G401.6 (cell line): ENCODE data around the gene SCN1B.

ENCODE experiments used
- FAIRE-seq: peaks from 2 replicates; lab custom pipeline; 2012; peaks lifted over from hg19 to GRCh38; lab: Jason Lieb, UNC

Gene SCN1B

DNA sequence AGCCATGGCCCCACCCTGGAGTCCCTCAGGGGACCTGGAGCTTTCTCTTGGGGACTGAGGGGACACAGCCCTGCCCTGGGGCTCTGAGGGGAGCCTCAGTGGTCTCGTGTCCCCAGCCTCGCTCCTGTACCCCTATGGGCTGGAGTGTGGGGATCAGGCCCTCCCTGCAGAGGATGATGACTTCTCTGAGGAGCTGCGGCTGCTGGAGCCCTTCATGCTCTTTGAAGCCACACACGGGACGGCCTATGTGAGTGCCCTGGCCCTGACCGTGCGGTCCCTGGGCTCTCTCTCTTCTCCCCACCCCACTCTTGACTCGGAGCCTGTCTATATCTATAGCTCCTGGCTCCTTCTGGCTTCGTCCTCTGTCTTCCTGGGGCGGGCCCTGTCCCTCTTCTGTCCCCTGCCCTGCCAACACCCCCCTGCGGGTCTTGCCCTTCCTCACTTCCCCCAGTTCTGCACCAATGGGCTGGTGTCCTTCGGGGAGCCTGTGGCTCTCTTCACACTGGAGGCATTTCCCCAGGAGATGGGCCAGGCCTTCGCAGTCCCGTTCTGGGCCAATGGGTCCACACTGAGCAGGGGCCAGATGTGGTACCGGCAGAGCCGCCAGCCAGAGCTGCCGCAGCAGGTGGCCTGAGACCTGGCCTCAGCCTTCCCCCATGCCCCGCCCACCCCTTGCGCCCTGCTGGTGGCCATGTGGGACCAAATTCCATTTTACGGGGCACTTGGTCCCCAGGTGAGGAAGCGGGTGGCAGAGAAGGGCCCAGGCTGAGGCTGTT, 44.3 kb downstream of the SCN1B start:
- FAIRE-seq: no peak

DNA sequence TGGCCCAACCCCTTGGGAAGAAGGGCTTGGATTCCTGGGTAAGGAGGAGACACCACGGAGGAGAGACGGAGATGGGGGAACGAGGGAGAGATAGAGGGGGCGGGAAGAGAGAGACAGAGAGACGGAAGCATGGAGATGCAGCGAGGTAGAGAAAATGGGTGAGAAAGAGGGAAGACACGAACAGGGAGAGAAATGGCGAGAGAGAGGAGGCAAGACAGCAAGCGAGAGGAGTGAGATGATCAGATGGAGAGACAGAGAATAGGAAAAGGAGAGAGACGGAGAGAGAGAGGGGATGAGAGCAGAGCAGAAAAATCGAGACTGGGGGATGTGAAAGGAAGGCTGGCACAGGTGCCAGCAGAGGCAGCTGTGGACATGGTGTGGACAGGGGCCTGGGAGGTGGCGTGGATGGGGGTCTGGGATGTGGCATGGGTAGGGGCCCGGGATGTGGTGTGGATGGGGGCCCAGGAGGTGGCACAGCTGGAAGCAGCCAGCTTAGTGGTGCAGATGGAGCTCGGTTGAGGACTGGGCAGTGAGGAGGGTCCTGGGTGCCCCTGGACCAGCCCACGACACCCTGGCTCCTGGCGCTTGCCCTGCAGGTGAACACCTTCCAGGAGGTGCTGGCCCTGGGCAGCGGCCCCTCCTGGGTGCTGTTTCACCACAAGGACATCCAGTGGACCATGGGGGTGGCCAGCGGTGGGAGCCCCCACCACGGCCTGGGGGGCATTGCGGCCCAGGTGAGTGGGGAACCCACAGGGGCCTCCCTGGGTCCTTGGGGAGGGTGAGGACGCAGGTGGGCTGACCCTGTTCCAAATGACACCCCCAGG, 45.1 kb downstream of the SCN1B start:
- no peak for FAIRE-seq

- no peak for FAIRE-seq
Observed at GRCh38 chr19:35076026-35076370, 45.7 kb downstream of the SCN1B start.

- FAIRE-seq: no peak
Observed at GRCh38 chr19:35076657-35077056, 46.4 kb downstream of the SCN1B start.

- FAIRE-seq: no peak
Observed at GRCh38 chr19:35077411-35078223, 47.3 kb downstream of the SCN1B start.

DNA sequence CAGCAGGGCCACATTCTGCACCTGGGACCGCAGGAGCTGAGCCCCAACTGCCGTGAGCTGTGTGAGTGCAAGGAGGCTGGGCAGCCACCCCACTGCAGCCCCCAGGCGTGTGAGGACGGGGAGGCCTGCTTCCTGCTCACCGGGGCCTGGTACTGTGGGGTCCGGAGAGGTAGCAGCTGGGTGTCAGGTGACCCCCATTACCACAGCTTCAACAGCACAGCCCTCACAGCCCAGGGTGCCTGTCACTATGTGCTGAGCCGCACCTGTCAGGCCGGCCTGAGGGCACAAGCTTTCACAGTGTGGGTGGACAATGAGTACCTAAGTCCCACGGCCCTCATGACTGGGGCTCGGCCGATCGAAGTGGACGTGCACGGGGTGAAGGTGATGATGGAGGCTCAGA, 49.6 kb downstream of the SCN1B start:
- no peak for FAIRE-seq

DNA sequence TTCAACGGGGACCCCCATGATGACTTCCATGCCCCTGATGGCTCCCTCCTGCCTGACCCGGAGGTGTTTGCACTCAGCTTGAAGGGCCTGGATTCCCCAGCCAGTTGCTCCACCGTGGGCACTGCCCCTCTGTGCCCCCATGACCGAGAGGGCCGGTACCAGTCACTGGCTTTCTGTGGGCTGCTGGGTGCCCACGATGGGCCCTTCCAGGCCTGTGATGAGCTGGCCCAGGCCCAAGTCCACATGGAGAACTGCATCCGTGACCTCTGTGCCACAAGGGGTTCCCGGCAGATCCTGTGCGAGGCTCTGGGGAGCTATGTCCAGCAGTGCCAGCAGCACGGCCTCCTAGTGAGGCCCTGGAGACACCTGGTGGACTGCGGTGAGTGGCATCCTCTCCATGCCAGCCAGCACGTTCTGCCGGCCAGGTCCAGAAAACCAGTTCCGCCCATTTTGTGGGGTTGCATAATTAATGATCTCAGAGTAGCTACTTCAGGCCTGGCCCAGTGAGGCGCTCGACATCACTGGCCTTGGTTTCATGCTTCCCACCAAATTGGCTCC, 50.4 kb downstream of the SCN1B start:
- no peak for FAIRE-seq

GRCh38 chr19:35081201-35081600, 50.9 kb downstream of the SCN1B start:
- no peak for FAIRE-seq

GRCh38 chr19:35083691-35084508, 53.6 kb downstream of the SCN1B start:
- no peak for FAIRE-seq

DNA sequence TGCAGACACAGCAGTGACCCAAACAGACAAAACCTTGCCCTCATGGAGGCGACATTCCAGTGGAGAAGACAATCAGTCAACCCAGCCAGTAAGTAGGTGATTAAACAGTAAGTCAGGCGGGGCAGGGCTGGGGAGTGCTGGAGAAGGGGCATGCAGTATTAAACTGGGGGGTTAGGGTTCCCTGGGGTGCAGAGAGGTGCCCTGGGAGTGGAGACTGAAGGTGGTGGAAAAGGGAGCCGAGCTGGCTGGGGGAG, 54.2 kb downstream of the SCN1B start:
- no peak for FAIRE-seq

GRCh38 chr19:35085947-35086346, 55.7 kb downstream of the SCN1B start:
- FAIRE-seq: no peak

- no peak for FAIRE-seq
Observed at GRCh38 chr19:35086455-35086854, 56.2 kb downstream of the SCN1B start.

DNA sequence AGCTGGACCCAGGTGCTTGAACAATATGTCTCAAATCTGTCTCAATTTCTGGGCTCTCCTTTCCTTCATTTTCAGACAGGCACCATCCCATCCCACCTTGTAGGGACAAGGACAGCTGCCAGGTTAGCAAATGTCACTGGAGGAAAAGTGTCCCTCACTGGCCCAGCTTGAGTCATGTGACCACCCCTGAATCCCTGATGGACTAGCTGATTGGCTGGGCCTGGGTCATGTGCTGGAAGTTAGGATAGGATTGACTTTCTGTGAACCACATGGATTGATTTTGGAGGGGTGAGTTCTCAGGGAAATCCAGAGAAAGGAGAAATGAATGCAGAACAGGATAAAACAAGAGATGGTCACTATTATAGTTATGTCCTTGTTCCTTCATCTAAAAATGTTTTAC, 57.1 kb downstream of the SCN1B start:
- no peak for FAIRE-seq

GRCh38 chr19:35088131-35088913, 58.1 kb downstream of the SCN1B start:
- no peak for FAIRE-seq

- no peak for FAIRE-seq
Observed at GRCh38 chr19:35089554-35089953, 59.3 kb downstream of the SCN1B start.
